Measurements from ENCODE around the gene CRYBG1.

The CRYBG1 gene

DNA sequence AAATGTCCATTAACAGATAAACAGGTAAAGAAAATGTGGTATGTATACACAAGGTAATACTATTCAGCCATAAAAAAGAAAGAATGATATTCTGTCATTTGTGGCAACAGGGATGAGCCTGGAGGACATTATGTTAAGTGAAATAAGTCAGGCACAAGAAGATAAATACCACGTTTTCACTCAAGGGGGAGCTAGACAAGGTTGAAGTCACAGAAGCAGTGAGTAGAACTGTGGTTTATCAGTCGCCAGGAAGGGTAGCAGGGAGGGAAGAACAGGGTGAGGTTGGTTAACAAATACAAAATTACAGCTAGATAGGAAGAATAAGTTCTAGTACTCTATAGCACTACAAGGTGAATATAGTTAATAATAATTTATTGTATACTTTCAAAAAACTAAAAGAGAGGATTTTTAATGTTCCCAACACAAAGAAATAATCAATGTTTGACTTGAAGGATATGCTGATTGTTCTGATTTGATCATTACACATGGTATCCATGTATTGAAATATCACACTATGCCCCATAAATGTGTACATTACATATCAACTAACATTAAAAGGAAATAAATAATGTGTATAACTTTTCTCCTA lies 247.7 kb downstream of the CRYBG1 start:
- DNase-seq (ENCODE audit: low read depth): no peak

DNA sequence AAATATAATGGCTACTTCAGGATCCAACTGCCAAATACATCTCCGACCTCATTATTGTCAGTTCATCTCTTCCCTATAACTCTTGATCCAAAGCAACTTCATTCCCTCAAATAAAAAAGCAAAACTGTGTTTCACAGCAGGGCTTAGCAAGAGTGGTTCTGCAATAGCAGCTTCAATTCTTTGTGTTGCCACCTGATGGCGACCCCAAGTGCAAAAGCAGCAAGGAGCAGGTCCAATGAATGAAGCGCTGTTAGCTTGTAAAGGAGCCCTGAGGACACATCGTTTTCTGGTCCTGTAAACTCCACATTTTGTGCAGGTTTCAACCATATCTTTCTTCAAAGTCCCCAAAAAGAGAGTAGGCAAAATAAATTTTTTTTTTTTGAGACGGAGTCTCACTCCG lies 249.2 kb downstream of the CRYBG1 start:
- DNase-seq (ENCODE audit: low read depth): no peak

DNA sequence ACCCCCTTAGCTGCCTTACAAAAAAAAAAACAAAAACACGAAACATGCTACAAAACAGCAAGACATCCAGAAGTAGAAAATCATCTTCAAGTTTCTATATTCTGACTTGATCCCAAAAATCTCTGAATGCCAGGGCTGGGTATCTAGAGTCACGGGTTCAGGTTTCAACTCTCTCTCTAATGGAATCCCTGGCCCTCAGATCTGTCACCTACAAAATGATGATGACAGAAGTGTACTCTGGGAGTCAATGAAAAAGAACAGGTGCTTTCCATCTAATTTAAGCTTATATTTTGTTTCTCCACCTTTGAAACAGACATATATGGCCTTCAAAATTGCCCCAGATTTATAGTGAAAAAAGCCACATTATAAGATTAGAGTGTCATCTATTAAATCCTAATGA lies 250.5 kb downstream of the CRYBG1 start:
- DNase-seq (ENCODE audit: low read depth): no peak

DNA sequence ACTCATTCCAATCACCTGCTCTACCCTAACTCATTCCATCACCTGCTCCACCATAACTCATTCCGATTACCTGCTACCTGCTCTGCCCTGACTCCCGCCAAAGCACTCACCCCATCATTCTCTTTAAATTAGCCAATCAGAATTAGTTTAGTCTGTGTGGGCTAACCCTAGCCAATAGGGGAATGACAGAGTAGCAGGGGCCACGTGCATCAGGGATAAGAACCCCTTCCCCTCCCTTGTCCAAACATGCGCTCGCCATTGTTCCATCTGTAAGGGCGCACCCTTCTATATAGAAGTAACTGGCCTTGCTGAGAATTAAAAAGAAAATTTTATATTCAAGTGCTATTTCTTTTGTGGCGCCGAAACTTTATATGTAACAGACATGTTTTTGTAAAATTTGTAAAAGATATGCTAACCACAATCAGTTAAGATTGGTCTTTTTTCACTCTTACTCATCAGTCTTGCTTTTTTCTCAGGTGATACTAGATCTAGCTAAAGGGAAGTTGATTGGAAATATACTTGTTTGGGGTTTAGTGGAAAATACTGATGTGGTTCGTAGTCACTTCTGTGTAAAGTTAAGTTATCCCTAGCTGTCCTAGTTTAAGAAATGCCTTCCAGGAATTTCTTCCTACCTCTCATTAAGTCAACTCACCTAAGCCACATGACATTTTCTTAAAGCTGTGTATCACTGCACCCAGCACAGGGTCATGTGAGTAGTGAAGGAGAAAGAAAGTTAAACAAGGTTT lies 252.3 kb downstream of the CRYBG1 start:
- no peak for DNase-seq (ENCODE audit: low read depth)

DNA sequence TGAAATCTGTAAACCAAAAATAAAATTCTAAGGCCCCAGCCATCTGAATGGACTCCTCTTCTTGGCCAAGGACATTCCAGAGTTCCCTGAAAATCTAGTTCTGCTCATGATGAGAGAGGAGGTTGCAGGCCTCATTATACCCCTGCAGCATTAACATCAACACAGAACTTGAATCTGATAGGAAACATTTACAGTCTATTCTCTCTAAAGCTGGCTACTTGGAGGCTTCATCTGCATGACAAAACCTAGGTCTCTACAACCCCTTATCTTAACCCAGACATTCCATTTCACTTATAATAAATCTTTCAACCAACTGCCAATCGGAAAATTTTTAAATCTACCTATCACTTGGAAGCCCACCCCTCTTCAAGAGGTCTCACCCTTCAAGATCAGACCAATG lies 253.1 kb downstream of the CRYBG1 start:
- DNase-seq (ENCODE audit: low read depth): no peak

DNA sequence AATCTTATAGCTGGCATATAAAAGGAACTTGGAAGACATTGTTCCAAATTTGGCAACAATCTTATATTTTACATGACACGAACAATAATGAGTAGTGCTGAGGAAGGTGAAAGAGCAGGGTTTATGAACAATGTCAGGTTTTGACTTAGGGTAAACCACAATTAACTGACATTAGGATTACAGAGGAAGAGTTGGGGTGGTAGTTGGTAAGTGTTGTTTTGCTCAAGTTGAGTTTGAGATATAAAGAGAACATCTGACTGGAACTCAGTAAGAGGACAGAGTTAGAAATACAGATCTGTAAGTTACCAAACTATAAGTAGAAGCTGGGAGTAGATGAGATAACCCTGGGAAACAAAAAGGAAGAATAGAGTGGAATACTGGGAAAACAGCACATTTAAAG lies 253.6 kb downstream of the CRYBG1 start:
- no peak for DNase-seq (ENCODE audit: low read depth)

DNA sequence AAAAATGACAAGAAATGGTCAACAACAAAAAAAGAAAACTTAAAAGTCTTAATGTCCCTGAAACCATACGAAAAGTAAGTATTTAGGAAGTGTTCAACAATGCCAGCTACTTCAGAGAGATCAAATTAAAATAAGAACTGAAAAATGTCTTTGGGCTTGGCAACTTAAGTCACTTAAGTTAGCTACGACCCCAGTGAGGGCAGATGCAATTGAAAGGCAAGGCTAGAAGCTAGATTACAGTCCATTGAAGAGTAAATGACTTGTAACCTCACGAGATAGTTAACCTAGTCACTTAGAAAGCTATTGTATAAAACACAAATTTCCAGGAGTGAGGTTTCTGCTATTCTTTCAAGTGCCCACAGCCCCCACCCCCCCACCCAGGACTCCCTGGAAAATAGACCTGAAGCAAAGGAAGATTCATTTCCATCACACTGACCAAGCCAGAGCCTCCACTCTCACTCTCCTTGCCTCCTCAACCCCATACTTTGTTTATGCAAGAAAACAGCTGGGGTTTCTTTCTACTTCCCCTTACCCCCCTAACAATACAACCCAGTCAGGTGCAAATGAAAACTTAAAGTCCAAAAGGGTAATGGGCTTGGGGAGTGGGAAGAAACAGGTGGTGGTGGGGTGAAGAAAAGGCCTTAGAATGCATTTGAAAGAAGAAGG lies 254.2 kb downstream of the CRYBG1 start:
- DNase-seq (ENCODE audit: low read depth): no peak

DNA sequence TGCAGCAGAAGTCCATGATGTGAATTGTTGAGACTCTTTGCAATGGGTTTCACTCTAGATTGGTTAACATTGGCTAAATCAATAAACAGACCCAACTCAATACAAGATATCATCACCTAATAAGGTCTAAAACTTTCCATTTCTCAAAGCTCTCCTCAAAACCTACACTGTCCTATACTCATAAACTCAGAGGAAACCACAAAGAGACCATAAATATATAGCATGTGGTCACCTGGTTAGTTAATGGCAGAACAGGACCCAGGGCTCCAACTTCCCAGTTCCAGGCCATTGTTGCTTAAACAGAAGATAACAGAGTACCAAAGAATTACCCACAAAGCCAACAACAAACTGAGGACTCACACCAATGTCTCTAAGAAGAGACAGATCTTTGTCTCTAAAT lies 256.8 kb downstream of the CRYBG1 start:
- DNase-seq (ENCODE audit: low read depth): no peak

DNA sequence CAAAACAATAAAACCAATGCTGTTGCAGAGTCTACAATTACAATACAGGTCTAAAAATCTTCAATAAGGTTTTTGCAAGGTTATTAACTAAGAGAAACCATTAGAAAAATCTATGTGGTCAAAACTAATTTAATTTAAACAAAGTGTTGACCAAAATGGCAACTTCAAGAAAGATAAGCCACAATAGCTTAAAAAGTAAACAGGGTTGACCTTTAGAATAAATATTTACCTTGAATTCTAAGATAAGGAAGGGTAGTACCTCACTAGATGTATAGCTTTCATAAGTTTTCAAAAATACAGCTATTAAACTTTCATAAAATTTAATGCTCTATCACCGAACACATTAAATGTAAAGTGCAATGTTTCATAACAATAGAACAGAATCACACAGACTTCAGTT lies 257.3 kb downstream of the CRYBG1 start:
- DNase-seq (ENCODE audit: low read depth): no peak

DNA sequence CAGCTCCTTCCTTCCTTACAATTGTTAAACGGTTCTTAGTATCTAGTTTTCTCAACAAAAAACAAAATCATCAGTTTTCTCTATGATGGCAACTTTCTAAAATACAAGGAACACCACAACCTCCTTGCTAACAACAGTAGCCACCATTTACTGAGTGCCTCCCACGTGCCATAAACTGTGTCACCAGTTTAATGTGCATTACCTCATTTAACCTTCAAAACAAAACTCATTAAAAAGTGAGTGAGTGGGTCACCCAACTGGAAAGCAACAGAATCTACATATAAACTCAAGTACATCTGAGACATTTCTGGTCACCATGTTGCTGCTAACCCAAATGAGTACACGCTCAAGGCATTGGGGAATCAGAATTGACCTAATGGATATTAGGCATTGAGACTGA lies 257.8 kb downstream of the CRYBG1 start:
- DNase-seq (ENCODE audit: low read depth): no peak

DNA sequence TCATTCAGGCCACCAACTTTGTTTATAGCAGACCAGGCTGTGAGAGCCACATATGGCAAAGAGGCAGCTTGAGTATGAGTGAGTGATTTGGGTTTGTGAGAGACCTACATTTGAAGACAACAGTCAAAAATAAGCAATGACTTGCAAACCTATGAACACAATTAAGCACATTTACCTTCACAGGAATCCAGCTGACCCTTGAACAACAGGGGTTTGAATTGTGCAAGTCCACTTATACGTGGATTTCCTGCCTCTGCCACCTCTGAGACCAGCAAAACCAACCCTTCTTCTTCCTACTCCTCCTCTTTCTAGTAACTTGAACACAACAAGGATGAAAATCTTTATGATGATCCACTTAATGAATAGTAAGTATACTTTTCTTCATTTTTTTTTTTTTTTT lies 258.7 kb downstream of the CRYBG1 start:
- no peak for DNase-seq (ENCODE audit: low read depth)

DNA sequence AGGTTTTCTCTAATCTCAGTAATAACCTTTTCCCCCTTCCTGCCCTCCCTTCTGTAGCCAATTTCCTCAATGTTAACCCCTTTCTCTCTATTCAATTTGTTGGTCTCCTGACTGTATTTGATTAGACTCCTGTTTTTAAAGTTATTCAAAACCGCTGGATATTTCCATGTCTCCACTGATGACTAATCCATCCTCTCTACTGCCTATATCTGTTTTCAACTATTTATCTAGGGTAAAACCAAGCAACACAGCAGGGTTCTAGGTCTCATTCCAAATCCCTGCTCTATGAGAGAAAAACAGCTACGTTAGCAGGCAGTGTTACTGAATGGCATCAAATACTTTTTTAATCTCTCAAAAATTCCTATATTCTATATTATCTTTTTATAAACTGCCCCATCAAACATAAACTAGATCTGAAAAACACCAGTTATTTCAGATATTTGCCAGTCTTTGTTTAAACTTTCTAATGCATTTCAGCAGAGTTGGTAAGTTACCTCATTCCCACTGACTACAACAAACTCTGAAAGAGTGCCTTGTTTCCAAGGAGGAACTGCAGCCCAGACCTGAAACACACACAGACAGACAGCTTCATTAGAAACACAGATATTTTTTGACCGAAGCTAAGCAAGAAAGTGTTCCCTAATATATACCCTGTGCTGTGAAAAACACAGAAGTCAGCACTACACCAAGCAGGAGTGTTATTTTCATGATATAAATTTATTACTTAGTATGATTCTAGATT lies 260.6 kb downstream of the CRYBG1 start:
- DNase-seq (ENCODE audit: low read depth): no peak

Data from T-helper 22 cell (primary cell).